ENCODE data around the gene GPR107.

GPR107 gene

GRCh38 chr9:130110166-130110565 lies 56.5 kb downstream of the GPR107 start:
- no peak for DNase-seq (ENCODE audit: low read depth, low spot score)

- no peak for DNase-seq (ENCODE audit: low read depth, low spot score)
These were observed 56.9 kb downstream of the GPR107 start for GRCh38 chr9:130110596-130111021.

- no peak for DNase-seq (ENCODE audit: low read depth, low spot score)
These were observed 58.3 kb downstream of the GPR107 start for GRCh38 chr9:130111786-130112537.

- DNase-seq (ENCODE audit: low read depth, low spot score) = no peak
These were observed 58.9 kb downstream of the GPR107 start for GRCh38 chr9:130112538-130113151.

- DNase-seq (ENCODE audit: low read depth, low spot score) = no peak
These were observed 61.0 kb downstream of the GPR107 start for GRCh38 chr9:130114741-130115140.

DNA sequence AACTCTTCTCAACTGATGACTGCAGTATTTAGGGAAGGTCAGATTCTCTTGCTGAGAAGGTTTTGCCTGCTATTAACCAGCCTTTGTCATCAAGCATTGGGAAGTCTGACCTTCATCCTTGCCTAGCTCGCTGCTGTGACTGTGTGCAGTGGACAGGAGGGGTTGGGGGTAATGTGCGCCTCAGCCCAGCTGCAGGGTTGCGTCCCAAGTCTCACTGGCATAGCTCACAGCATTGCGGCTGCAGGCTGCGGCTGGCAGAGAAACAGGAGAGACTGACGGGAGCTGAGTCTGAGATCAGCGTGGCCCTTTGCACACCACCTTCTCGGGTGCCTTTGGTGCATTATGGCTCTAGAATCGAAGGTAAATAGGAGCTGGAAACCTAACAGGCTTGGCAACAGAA lies 62.6 kb downstream of the GPR107 start:
- no peak for DNase-seq (ENCODE audit: low read depth, low spot score)

- DNase-seq (ENCODE audit: low read depth, low spot score) = no peak
These were observed 63.7 kb downstream of the GPR107 start for GRCh38 chr9:130117376-130117775.

- DNase-seq (ENCODE audit: low read depth, low spot score) = no peak
These were observed 64.3 kb downstream of the GPR107 start for GRCh38 chr9:130117816-130118632.

GRCh38 chr9:130118841-130119518 lies 65.3 kb downstream of the GPR107 start:
- DNase-seq (ENCODE audit: low read depth, low spot score) = no peak

DNA sequence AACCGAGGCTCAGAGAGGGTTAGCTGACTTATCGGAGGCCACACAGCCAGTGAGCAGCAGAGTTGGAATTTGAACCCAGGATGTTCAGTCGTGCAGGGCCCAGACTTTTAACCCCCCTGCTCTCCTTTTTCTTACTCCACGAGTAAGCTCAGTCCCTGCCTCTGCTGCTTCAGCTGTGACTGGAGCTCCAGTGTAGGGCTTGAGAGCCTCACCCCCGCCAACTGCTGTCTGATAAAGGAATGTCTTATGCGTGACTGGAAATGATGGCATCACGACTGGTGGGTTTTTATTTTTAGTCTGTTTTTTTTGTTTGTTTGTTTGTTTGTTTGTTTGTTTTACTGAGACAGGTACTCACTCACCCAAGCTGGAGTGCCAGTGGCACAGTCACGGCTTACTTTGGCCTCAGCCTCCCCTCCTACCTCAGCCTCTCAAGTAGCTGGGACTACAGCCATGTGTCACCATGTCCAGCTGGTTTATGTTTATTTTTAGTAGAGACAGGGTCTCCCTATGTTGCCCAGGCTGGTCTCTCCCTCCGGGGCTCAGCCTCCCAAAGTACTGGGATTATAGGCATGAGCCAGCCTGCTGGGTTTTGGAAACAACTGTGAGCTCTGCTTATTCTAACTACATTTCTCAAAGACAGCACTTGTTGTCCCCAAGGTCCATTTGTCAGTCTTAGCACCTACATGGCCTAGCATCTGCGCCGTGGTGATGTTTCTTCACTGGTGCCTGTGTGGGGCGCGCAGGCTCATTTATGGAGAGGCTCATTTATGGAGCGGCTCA lies 66.0 kb downstream of the GPR107 start:
- no peak for DNase-seq (ENCODE audit: low read depth, low spot score)

DNA sequence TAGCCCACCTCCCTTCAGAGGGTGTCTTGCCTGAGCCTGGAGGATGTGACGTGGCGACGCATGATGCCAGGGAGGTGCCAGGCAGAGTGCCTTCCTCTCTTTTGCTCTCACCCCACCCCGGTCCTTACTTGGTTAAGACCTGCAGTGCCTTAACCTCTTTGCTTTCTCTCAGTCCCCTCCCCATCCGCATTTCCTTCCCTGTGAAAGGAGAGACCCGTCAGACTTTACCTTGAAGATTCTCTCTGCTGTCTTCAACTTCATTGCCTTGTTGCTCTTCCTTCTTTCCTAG lies 66.5 kb downstream of the GPR107 start:
- DNase-seq (ENCODE audit: low read depth, low spot score) = no peak

- DNase-seq (ENCODE audit: low read depth, low spot score) = no peak
These were observed 67.1 kb downstream of the GPR107 start for GRCh38 chr9:130120832-130121231.

DNA sequence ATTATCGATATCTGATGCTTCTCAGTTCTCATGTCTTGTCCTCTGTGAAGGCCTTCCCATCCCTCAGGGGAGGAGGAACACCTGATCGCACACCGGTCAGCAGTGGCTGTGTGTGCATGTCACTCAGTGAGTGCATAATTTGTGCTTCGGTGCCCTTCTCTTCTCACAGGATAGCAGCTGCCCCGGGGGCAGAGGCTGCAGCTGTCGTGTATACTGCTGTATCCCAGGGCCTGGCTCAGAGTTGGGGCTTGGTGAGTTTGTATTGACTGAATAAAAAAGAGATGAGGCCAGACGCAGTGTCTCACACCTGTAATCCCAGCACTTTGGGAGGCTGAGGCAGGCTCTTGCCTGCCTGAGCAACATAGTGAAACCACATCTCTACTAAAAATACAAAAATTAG lies 68.8 kb downstream of the GPR107 start:
- DNase-seq (ENCODE audit: low read depth, low spot score) = no peak

- DNase-seq (ENCODE audit: low read depth, low spot score) = no peak
These were observed 70.6 kb downstream of the GPR107 start for GRCh38 chr9:130124085-130124860.

- no peak for DNase-seq (ENCODE audit: low read depth, low spot score)
These were observed 73.2 kb downstream of the GPR107 start for GRCh38 chr9:130126721-130127433.

DNA sequence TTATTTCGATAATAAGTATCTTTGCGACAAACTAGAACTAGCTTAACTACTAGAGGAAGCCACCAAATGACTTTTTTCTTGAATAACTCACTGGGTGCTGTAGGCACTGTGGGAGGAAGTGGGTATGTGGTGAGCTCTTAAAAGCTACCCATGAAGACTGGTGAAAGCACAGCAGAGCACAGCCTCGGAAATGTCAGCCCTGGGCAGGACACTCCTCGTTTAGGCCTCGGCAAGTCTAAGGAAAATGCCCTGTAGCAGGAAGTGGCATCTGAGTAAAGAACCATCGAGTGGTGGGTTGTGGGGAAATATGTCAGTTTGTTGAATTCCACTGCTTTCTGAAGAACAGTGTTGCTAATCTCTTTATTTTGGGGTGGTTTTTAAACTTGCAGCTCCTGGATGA lies 74.5 kb downstream of the GPR107 start:
- no peak for DNase-seq (ENCODE audit: low read depth, low spot score)

DNA sequence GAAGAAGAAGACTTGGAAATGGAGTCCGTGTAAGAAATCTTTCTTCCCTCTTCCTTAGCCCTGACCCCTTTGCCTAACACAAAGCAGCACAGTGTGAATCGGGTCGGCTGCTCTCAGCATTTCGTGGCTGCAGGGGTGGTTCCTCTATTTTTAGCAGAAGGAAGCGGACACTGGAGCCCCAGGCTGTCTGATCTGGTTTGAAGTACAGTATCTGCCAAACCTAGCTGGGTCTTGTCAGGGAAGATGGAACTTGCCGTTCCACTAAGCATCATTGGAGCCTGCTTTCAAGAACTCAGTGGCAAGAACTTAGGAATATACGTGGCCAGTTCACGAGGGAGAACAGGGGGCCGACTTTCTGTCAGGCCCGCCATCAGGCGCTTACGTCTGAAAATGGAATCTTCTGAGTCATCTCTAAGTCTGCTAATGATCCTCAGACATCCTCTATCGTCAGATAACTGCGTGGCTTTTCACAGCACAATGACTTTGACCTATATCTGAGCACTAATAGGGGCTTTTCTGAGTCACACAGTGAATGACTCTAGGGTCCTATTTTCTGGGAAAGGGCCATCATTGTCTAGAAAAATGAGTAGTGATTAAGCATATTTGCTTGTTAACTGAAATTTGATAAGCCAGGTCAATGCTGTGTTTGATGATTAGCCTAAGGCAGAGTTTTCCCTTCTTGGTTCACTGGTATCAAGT lies 75.2 kb downstream of the GPR107 start:
- DNase-seq (ENCODE audit: low read depth, low spot score) = no peak

GRCh38 chr9:130129432-130130061 lies 75.8 kb downstream of the GPR107 start:
- DNase-seq (ENCODE audit: low read depth, low spot score) = no peak

GRCh38 chr9:130132746-130133145 lies 79.0 kb downstream of the GPR107 start:
- DNase-seq (ENCODE audit: low read depth, low spot score) = no peak
